ENCODE results near the gene DHRS3.

The DHRS3 gene

DNA sequence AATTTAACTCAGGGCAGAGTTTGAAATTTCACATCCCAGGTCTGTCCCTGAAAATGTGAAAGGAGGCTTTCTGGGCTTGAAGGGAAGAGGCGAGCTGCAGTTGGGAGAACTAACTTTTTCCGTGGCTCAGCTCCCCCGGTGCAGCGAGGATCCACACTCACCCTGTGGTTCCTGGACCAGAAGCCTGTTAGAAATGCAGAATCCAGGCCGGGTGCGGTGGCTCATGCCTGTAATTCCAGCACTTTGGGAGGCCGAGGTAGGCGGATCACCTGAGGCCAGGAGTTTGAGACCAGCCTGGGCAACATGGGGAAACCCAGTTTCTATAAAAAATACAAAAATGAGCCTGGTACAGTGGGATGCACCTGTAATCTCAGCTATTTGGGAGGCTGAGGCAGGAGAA is 2.9 kb upstream of the DHRS3 start:
- H3K4me3 ChIP-seq (ENCODE audit: low read depth, low read length), result no peak overlapping the region
- TF ChIP-seq, protein P1, sequence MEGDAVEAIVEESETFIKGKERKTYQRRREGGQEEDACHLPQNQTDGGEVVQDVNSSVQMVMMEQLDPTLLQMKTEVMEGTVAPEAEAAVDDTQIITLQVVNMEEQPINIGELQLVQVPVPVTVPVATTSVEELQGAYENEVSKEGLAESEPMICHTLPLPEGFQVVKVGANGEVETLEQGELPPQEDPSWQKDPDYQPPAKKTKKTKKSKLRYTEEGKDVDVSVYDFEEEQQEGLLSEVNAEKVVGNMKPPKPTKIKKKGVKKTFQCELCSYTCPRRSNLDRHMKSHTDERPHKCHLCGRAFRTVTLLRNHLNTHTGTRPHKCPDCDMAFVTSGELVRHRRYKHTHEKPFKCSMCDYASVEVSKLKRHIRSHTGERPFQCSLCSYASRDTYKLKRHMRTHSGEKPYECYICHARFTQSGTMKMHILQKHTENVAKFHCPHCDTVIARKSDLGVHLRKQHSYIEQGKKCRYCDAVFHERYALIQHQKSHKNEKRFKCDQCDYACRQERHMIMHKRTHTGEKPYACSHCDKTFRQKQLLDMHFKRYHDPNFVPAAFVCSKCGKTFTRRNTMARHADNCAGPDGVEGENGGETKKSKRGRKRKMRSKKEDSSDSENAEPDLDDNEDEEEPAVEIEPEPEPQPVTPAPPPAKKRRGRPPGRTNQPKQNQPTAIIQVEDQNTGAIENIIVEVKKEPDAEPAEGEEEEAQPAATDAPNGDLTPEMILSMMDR (IDR thresholded peaks at IDR 0.05; ENCODE audit: insufficient read depth, low read depth, low read length, missing control alignments), result no peak
- no peak for DNase-seq (ENCODE audit: low read depth)

DNA sequence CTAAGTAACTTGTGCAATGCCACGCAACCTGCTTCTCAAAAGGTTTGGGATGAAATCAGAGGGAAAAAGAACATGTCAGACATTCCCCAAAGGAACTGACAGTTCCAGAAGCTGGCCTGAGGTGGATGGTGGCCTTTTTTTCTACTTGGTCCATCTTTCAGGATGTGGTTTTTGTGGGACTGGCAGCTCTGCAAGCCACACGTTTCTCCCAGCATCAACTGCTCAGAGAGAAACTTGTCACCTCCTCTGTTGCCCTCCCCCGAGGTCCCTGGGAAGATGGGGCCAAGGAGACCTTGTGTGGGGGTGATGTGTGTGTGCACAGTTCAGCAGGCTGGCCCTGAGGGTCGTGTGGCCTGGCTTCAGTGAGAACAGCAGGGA is 2.5 kb upstream of the DHRS3 start:
- DNase-seq (ENCODE audit: low read depth), result peak; percentile 25
- H3K4me3 ChIP-seq (ENCODE audit: low read depth, low read length), result no peak overlapping the region
- TF ChIP-seq, protein P1 (IDR thresholded peaks at IDR 0.05; ENCODE audit: insufficient read depth, low read depth, low read length, missing control alignments), result no peak

DNA sequence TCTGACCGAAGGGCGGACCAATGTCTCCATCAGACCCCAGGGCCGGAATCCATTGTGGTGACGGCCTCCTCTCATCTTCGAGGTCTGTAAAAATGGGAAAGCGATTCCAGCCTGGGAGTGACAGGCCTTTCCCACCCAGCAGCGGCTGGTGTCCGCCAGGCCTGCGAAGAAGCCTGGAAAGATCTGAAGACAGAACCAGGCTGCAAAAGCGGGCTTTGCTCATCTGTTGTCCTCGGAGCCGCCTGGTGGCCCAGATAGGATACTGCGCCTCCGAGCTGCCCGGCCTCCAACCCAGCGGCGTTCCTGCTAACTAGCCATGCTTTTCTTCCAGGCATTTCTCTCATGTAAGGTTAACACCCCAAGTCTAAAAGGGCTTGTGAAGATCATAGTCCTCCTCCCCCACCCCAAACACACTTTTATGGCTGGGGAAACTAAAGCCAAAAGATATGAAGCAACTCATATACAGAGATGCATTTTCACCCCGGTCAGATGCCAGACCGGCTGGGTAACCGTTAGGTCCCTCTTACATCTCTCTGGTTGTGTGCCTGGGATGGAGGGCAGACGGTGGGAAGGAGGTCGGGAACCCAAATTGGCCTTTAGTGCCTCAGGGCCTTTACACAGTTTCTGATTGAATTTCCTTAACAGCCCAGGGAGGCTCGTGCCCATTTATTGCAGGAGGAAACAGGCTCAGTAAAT is 1.9 kb upstream of the DHRS3 start:
- H3K4me3 ChIP-seq (ENCODE audit: low read depth, low read length), result no peak overlapping the region
- TF ChIP-seq, protein P1 (IDR thresholded peaks at IDR 0.05; ENCODE audit: insufficient read depth, low read depth, low read length, missing control alignments), result peak; percentile 95
- peak; percentile 76 for DNase-seq (ENCODE audit: low read depth)

DNA sequence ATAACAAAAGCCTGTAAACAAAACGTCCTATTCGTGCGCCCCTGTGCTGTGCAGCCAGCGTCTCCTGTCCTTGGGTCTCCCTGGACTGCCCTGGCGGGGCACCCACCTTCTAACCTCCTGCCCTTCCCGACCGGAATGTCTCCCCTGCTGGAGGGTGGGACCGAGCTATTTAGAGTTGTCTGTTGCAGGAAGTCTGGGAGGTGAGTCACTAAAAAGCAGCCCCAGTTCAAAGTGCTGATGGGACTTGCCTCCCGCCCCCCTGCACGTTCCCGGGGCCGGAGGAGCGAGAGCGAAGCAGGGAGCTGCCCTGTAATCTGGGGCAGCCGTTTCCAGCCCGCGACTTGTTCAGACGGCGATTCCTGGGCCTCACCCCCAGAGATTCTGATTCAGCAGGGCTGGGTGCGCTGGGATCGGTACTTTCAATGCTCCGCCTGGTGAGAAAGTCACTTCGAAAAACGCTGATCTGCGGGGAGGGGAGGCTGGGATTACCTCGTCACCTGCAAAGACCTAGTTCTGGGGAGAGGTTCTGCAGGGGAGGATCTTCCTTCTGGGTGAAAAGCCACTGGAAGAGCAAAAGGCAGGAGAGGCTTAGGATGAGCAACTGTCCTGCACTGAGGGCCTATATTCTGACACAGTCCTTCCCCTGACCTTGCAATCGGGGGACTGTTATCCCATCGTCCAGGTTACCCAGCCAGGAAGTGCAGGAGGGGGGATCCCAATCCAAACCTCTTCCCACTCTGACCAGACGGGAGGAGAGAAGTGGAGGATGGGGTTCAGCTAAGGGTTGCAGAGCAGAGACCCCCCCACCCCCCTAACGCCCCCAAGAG is 1.2 kb upstream of the DHRS3 start:
- no peak for DNase-seq (ENCODE audit: low read depth)
- peak overlapping the region; percentile 52 for H3K4me3 ChIP-seq (ENCODE audit: low read depth, low read length)
- TF ChIP-seq, protein P1 (IDR thresholded peaks at IDR 0.05; ENCODE audit: insufficient read depth, low read depth, low read length, missing control alignments), result no peak

DNA sequence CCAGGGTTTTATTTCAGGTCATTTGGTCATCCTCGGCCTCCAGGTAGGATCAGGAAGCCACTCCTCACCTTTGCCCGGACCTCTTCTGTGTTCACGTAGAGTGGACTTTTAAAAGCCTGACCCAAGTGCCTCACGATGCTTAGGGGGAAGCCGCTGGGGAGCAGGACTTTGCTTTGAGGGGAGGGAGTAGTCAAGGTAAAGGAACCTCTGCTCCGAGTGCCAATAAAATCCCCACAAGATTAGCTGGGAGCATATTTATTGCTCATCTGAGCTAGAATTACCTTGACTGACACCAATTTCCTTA is 603 bp upstream of the DHRS3 start:
- peak overlapping the region; percentile 52 for H3K4me3 ChIP-seq (ENCODE audit: low read depth, low read length)
- TF ChIP-seq, protein P1 (IDR thresholded peaks at IDR 0.05; ENCODE audit: insufficient read depth, low read depth, low read length, missing control alignments), result no peak
- DNase-seq (ENCODE audit: low read depth), result no peak

DNA sequence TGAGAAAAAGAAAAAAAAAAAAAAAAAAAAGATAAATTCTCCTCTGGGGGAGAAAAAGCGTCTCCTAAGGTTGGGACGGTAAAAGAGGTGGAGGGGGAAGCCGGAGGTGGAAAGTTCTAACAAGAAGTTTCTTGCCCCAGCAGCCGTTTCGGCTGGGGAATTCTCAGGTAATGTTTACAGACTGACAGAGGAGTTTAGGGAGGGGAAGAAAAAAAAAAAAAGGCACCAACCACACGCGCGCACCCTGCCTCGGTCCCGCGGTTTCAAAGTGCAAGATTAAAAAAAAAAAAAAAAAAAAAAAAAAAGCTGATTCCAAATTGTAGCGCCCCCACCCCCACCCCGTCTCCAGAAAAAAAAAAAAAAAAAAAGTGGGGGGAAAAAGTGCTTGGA is 504 bp downstream of the DHRS3 start:
- TF ChIP-seq, protein P1 (IDR thresholded peaks at IDR 0.05; ENCODE audit: insufficient read depth, low read depth, low read length, missing control alignments), result no peak
- DNase-seq (ENCODE audit: low read depth), result no peak

More for the DNA sequence above, 504 bp downstream of the DHRS3 start:
- H3K4me3 ChIP-seq (ENCODE audit: low read depth, low read length), result peak overlapping the region; percentile 52
